Stimulated activated CD4-positive, alpha-beta T cell treated with anti-CD3 and anti-CD28 coated beads, Interleukin-4, amount 100 ng/mL, for 1 hour (primary cell): ENCODE results near the gene POLE.

ENCODE experiments used
- DNase-seq: peaks from one replicate; pipeline ENCODE4 v3.0.0-alpha.2; 2020

The POLE gene

DNA sequence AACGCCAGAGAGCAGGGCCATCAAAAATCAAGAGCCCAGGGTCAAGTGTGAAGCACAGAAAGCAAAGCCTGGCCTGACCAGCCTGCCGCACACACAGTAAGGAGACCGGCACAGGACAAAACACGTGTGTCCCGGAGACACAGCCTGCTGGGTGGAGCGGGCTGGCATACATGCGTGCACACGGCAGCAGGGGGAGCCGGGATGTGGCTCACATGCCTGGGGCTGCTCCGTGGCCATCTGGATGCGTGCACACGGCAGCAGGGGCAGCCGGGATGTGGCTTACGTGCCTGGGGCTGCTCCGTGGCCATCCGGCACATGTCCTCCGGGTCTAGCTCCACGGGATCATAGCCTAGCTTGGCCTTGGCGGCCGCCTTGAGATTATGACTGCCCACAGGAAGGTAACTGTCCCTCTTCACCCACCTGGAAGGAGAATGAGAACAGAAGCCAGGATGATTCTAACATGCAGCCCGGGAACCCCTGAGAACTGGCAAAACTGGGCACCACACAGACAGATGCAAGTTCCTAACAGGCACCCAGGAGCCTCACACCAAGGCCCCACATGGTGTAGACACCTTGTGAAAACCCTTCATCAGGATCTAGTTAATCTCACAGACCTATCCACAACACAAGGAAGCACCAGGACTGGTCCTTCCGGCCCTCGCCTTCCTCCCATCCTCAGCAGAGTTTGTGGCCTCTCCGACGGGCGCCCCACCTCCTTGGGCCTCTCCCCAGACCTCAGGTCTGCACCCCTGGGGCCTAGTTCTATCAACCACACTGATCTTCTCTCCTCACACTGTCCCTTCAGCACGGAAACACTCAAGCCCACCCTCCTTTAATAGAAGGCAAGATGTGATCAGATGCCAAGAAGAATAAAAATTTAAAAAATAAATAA, 13.6 kb downstream of the POLE start:
- DNase-seq = no peak

DNA sequence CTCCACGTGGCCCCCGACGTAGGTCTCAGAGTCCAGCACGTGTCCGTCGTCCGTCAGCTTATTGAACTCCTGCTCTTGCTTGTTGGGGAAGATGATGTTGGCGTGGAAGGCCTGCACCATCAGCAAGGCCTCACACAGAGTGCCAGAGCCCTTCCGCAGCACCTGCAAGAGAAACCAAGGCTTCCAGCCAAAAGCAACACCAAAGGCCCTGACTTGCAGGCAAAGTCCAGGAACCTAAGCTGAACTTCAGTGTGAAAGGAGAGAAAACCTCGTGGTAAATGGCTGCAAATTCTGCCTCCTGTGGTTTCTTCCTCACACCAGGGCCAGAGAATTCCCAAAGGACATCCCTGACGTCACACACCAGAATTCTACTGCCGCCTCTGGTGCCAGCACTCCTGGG, 14.5 kb downstream of the POLE start:
- DNase-seq = no peak

GRCh38 chr12:132672116-132672515, 15.0 kb downstream of the POLE start:
- DNase-seq = no peak

DNA sequence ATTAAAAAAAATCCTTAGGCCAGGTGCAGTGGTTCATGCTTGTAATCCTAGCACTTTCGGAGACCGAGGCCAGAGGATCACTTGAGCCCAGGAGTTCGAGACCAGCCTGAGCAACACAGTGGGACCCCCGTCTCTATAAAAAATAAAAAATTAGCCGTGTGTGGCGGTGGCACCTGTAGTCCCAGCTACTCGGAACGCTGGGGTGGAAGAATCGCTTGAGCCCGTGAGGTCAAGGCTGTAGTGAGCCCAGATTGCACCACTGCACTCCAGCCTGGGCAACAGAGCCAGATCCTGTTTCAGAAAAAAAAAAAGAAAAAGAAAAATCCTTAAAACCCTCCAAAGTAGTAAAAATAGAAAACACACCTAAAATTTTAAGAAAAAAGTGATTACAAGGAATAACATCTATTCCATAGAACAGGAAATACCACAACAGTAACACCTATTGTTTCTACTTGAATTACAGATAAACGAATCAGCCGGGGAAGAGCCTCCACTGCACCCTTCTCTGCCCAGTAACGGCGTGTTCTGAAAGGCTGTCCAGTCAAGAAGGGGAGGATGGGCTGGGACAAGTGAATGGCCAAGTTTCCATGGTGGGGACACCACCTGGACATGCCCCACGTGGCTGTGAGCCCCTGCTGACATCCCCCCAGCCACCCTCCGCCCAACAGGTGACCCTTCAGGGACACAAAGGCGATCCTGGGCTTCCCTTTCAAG, 17.8 kb downstream of the POLE start:
- no peak for DNase-seq

GRCh38 chr12:132668191-132669088, 18.7 kb downstream of the POLE start:
- no peak for DNase-seq

DNA sequence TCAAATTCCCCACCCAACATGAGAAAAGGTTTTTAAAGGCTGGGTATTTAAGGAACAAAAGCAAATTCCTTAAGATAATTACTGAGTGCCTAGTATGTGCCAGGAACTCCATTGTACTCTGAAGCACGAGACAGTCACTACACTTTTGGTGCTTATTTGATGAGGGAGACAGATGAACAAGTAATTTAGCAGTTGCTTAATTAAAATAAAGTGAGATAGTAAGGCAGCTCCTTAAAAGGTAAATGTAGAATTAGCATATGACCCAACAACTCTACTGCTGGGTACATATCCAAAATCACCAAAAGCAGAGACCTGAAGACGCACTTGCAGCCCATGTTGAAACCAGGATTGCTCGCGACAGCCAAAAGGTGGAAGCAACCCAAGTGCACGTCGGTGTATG, 21.3 kb downstream of the POLE start:
- no peak for DNase-seq

DNA sequence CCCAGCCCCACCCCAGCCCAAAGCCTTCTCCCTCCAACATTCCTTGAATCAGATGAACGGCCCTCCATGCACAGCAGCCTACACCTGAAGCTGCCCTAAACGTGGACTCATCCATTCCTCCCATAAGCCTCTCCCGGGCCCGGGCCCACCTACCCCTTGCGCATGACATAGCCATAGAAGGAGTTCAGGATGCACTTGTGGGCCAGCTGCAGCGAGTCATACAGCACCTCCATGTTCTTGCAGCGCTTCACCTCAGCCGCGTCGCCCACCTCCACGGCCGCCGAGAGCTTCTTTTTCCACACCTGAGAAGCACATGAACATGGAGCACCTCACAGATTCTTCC, 22.0 kb downstream of the POLE start:
- DNase-seq = no peak

DNA sequence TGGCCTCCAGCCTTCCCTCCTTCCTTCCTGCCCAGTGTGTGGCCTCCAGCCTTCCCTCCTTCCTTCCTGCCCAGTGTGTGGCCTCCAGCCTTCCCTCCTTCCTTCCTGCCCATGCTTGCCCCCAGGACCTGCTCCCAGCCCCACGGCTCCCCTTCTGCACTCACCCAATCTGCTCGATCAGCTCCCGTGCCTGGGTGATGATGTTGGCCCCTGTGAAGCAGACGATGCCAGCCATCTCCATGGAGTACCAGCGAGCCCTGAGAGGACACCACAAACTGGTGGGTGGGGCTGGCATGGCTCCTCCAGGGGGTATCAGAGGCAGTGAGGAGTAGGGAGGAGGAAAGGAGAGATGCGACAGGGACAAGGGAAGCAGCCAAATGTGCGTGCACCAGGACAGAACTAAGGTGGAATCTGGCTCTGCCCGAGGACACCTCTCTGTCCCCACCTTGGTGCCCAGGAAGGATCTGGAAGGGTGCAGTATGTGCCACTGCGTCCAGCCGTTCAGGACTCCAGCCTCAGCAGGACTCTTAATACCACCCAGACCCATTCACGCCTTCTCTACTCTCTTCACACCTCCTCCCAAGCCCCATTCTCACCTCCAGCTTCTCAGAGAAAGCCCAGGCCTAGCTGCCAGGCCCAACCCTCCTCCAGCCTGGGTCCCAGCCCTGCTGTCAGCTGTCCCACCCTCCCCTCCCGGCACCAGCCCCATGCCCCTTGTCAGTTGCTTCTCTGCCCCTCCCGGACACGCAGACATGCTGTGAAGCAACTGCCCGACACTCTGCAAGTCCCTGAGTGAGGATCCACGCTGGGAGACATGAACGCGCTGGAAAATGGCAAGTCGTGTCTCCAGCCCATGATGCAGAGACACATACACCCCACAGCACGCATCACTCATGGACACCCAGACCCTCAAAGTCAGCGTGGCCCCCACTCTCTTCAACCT, 22.7 kb downstream of the POLE start:
- no peak for DNase-seq

DNA sequence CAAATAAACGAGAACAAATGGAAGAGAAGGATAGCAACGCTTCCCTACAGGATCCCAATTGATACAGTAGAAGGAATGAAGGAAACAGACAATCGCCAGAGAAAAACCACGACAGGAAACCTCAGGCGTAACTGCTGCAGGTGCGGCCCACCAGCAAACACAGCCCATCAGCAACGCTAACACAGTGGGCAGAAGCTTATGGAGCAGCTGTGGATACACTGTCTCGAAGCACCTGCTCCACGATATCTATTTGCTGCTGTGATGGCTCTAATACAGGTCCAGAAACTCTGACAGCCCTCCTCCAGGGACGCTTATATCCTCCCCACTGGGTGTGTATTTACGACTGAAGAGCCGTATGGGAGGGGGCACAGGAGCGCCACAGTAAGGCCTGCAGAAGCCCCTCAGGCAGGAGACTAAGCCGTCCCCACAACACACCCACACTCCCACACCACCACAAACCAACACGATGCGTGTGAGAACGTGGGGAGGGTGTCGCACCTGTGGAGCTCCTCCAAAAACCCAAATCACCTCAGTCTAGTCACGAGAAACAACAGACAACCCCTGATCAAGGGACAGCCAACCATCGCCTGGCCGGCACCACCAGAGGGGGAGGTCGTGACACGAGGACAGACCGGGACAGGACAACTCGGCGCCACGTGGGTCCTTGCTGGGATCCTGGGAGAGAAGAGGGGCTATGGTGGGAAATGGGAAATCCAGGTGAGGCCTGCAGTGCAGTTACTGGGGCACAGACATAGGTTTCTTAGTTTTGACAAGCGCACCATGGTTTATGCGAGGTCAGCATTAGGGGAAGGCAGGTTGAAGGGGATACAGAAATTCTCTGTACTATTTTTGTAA, 24.0 kb downstream of the POLE start:
- no peak for DNase-seq

DNA sequence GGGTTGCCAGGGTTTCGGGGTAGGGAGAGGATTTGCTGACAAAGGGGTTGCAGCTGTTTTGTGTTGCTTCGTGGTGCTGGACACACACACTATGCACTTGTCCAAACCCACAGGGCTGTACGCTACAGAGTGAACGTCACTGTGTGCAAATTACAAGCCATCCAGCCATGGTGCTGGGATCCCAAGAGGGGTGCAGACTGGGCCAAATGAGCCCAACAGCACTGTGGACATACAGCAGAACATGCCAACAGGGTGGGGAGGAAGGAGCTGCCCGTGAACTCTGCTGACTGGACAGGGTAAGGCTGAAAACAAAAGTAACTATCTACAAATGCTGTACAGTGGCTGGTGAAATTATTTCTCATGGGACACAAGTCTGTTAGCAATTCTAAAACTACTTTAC, 25.2 kb downstream of the POLE start:
- no peak for DNase-seq

DNA sequence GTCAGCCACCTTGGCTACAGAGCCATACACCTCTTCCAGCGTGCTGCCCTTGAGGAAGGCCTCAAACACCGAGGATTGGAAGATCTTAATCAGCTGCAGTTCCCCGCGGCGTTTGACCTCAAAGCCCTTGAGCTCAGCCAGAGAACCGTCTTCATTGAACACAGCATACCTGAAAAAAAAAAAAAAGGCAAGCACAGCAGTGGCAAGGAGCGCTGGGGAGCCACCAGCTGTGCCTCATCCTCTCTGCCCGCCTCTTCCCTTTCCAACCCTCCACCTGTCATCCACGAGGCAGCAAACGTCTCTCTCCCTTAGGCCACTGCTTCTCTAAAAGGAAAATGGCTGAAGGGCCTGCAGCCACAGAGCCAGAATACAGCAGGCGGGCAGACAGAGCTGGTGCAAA, 26.1 kb downstream of the POLE start:
- no peak for DNase-seq

DNA sequence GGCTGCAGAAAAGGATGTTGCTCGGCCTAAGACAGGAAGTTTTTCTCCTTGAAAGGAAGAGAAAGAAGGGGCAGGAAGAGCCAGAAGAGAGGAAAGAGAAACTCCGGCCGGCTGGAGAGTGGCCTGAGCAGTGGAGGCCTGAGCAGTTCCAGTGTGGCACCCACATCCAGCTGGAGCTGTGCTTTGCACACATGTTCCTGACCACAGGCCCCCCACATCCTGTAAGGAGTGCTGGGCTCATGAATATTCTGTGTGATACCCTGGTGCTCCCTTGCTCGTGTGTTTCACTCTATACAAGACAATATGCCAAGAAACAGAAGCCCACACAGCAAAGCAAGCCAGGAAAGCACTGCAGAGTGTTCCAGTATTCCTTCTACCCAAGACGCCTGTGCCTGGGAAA, 27.1 kb downstream of the POLE start:
- DNase-seq = no peak

- DNase-seq = no peak
Observed at GRCh38 chr12:132659146-132659545, 28.0 kb downstream of the POLE start.

DNA sequence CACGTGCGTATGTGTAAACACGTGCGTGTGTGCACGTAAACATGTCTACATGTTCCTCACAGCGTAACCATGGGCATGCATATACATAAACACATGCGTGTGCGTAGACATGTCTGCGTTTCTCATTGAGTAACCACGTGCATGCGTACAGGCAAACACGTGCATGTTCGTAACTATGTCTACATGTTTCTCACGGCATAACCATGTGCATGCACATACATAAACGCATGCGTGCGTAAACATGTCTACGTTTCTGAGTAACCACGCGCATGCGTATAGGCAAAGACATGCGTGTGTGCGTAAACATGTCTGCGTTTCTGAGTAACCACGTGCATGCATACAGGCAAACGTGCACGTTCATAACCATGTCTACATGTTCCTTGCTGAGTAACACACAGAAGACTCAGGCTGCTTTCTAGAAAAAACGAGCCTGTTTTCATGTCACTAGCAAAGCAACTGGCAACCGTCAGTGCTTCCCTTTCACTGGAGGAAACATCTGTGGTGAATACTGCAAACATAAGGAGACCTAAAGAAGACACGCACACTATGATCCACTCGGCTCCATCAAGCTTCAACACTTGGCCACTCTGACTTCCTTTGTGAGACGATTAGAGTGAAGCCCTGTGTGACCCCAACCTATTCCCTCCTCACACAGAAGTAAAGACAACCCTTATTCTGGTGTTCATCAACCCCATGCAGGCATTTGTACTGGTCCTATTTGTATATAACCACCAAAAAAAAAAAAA, 28.8 kb downstream of the POLE start:
- no peak for DNase-seq

DNA sequence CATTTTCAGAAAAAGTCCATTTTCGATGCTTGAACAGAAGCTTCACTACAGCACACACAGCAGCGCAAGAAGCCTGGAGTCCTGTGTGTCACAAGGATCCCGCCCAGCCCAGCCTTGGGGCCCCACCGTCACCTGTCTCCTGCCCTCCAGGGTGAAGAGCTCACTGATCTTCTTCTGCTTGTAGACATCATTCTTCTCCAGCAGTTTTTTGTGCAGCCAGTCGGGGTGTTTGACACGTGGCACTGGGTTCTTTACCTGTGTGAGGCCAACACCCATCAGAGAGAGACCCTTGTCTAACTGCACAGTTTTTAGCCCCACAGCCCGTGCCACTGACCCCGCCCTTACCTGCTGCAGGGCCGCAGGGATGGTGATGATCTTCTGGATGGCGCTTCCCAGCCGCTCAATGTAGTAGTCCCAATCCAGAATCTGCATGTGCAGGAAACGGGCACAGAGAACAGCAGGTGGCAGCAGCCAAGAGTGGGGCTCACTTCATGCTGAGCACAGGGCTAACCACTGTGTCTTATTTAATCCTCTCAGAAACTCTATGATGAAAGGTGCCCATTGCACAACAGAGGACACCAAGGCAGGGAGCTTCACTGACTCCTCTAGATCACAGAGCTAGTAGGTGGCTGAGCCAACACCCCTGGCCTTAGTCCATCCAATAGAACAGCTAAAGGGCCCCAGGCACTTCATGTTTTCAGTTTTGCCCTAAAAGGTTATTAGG, 30.0 kb downstream of the POLE start:
- no peak for DNase-seq

DNA sequence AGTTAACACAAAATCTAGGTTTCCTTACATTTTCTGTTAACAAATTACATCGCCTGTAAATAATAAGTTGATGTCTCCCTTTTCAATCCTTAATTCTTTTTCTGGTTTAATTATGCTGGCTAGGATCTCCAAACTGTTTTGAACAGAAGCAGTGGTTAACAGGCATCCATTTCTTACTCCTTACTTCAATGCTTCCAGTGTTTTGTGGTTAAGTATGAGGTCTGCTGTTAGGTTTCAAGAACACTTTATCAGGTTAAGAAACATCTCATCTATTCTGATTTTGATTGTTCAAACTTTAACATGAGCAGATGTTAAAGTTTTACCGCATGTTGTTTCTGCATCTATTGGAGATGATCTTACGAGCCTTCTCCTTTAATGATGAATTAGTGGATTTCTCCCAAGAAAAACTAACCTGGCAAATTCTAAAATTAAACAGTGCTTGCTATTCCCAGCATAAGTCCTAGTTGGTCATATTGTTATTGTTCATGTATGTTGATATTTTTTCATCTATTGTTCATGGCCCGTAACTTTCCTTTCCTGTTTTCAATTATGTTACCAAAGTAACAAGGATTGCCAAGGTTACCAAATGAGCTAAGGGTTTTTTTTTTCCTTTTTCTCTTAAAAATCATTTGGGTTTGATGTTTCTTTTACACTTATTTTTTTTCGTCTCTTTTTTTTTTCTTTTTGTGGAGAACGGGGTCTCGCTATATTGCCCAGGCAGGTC, 33.4 kb downstream of the POLE start:
- DNase-seq = no peak

DNA sequence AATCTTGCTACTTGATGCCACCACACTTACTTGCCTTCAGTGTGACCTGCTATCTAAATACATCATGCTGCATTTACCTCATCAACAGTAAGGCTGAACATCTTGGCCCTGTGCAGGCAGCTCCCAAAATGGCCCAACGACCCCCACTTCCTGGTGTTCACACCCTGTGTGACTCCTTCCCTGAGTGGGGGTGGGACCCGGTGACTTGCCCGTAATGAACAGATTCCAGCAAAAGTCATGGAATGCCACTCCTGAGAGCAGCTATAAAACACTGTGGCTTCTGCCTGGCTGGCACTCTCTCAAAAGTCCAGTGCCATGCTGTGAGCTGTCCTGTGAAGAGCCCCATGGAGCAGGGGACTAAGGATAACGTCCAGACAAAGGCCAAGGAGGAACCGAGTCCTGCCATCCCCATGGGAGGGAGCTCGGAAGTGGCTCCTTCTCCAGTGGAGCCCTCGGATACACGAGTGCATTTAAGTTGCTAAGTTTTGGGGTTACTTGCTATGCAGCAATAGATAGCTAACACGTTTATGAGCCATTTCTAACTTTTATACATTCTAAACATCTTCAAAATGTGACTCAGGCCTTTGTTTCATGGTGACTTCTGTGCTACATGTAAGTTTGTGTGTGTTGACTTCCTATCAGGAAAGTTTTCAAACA, 35.6 kb downstream of the POLE start:
- DNase-seq = no peak

DNA sequence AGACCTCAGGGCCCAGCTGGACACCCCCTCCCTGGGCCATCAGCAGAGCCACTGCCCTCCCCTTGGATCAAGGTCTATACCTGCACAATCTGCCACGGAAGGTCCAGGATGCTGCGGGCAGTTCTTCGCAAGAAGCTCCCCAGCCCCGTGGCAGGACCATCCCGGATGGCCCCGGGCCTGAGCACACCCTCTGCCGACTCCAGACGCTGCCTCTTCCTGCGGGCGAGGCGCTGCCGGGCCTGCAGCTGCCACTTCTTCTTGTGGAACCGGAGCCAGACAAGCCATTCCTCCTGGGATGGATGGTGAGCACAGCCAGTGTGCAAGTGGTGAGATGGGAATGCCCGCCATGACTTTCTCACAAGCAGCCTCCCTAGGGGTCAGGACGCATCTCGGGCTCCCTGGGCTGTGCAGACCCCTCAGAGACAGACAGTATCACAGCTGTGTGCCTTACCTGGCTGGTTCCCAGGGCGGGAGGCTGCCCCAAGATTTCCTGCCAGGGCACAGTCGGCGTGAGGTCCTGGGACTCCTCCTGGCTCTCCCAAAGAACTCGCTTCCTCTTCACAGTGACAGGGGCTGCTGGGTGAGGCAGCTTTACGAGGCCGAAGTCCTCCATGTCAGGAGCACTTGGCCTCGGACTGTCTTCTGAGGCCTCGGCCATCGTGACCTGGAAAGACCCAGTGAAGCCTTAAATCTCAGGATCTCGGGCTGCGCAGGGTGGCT, 37.8 kb downstream of the POLE start:
- DNase-seq = no peak
